Hepatocyte (in vitro differentiated cells): Measurements from ENCODE around the gene FMO2. TPM values are rescaled to one million over a fixed set of nuclear protein-coding genes. Genes with fewer than 3 reads are reported as not detected.
A peak's percentile ranks its signal among the peaks of the same experiment; 100 is the strongest.

ENCODE experiments used
- DNase-seq: peaks from one replicate; pipeline ENCODE4 v3.0.0-alpha.2; 2016; ENCODE audit warnings: low spot score
- H2AFZ ChIP-seq: fragments of 200-600 bp; sonication (generic); 2 replicates; pipeline ENCODE4 v1.6.0; 2016; ENCODE audit warnings: antibody characterized with exemption, mild to moderate bottlenecking
- H3K27ac ChIP-seq: fragments of 200-600 bp; sonication (generic); 2 replicates; pipeline ENCODE4 v1.5.1; 2016; ENCODE audit warnings: mild to moderate bottlenecking
- H3K27me3 ChIP-seq: fragments of 200-600 bp; sonication (generic); 2 replicates; pipeline ENCODE4 v1.6.1; 2016
- H3K36me3 ChIP-seq: fragments of 200-600 bp; sonication (generic); replicated peaks from 2 replicates; pipeline ENCODE4 v1.5.1; 2016; ENCODE audit warnings: low read depth; ENCODE audit not compliant: insufficient read depth
- H3K4me1 ChIP-seq: fragments of 200-600 bp; sonication (generic); 2 replicates; pipeline ENCODE4 v1.5.1; 2016; ENCODE audit warnings: mild to moderate bottlenecking, moderate library complexity; ENCODE audit not compliant: insufficient read depth
- H3K4me2 ChIP-seq: fragments of 200-600 bp; sonication (generic); 2 replicates; pipeline ENCODE4 v1.6.0; 2016
- H3K4me3 ChIP-seq: fragments of 200-600 bp; sonication (generic); 2 replicates; pipeline ENCODE4 v1.5.1; 2016; ENCODE audit warnings: mild to moderate bottlenecking
- H3K79me2 ChIP-seq: fragments of 200-600 bp; sonication (generic); 2 replicates; pipeline ENCODE4 v1.6.0; 2017; ENCODE audit warnings: mild to moderate bottlenecking
- H3K9me2 ChIP-seq: fragments of 200-600 bp; sonication (generic); replicated peaks from 2 replicates; pipeline ENCODE4 v1.6.0; 2017; ENCODE audit warnings: mild to moderate bottlenecking; ENCODE audit not compliant: insufficient read depth
- H3K9me3 ChIP-seq: fragments of 200-600 bp; sonication (generic); 2 replicates; pipeline ENCODE4 v1.5.1; 2016; ENCODE audit warnings: low read depth, mild to moderate bottlenecking
- H4K20me1 ChIP-seq: fragments of 200-600 bp; sonication (generic); 2 replicates; pipeline ENCODE4 v1.6.0; 2016; ENCODE audit warnings: mild to moderate bottlenecking; ENCODE audit not compliant: insufficient read depth, poor library complexity, severe bottlenecking
- EZH2 ChIP-seq: fragments of 200-600 bp; sonication (generic); IDR thresholded peaks from 2 replicates; pipeline ENCODE4 v1.6.1; 2016; ENCODE audit warnings: antibody characterized with exemption, mild to moderate bottlenecking, borderline replicate concordance
- EZH2phosphoT487 ChIP-seq: fragments of 200-600 bp; sonication (generic); IDR thresholded peaks from one replicate; pipeline ENCODE4 v1.6.1; 2018; ENCODE audit warnings: antibody characterized with exemption, mild to moderate bottlenecking, low read depth, moderate library complexity; ENCODE audit not compliant: unreplicated experiment, severe bottlenecking
- WGBS: methylation state at CpG from one replicate; pipeline ENCODE4 v1.1.6; 2016; ENCODE audit warnings: low lambda C conversion rate; ENCODE audit errors: missing lambda C conversion rate; 5-methylcytosine and 5-hydroxymethylcytosine counted together
- polyA plus RNA-seq: library from polyadenylated mRNA; unstranded; fragments of >200 nt; fragmentation: Nextera tagmentation; extraction: Ambion mirVana; gene quantifications from 2 replicates; pipeline ENCODE4 v1.2.1, GENCODE V29; 2016
- total RNA-seq: library from RNA; depleted of rRNA; stranded (reverse); fragments of >200 nt; gene quantifications from 2 replicates; pipeline ENCODE4 v1.2.3, GENCODE V29; 2014
- TF ChIP-seq, protein P1 (sequence below): fragments of 200-600 bp; sonication (generic); IDR thresholded peaks from 2 replicates; pipeline ENCODE4 v1.5.1; 2016; ENCODE audit warnings: antibody characterized with exemption, mild to moderate bottlenecking; ENCODE audit not compliant: poor library complexity

The FMO2 gene
- total and polyA plus RNA-seq, 2 experiments from 2014 or later: 0.70 TPM; not detected in 1

DNA sequence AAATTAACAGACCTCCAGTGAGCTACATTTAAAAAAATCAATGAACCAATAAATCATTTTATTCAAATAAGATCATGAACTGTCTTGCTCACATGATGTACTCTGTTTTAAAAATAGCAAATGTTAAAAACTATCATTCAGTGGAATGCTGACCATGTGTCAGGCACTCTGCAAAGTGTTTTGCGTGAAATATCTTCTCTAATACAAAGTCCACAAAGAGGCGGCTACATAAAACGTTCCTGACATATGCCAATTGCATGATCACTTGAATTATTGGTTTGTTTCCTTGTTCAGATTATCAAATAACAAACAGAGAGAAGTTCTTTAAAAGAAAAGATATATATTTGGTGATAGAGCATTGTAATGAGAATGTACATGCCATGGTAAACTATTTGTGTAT, 10.7 kb downstream of the FMO2 start:
- H4K20me1 ChIP-seq: no peaks in the 10 kb centered on the region

DNA sequence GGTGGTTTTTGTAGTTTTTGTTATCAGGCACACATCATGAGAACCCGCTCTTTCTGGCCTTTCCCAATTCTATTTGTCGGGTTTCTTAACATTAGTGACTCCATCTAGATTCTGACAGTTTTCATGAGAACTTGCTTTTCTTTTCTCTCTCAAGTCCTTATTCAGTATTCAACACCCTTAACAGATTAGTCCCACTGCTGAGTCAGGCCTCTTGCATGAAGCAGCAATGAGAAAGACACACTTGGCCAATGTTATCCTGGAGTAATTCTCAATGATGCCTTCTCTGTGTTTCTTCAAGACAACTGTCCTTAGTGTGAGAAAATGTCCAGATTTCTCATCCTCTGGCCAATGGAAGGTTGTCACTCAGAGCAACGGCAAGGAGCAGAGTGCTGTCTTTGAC, 11.3 kb downstream of the FMO2 start:
- TF ChIP-seq, protein P1, sequence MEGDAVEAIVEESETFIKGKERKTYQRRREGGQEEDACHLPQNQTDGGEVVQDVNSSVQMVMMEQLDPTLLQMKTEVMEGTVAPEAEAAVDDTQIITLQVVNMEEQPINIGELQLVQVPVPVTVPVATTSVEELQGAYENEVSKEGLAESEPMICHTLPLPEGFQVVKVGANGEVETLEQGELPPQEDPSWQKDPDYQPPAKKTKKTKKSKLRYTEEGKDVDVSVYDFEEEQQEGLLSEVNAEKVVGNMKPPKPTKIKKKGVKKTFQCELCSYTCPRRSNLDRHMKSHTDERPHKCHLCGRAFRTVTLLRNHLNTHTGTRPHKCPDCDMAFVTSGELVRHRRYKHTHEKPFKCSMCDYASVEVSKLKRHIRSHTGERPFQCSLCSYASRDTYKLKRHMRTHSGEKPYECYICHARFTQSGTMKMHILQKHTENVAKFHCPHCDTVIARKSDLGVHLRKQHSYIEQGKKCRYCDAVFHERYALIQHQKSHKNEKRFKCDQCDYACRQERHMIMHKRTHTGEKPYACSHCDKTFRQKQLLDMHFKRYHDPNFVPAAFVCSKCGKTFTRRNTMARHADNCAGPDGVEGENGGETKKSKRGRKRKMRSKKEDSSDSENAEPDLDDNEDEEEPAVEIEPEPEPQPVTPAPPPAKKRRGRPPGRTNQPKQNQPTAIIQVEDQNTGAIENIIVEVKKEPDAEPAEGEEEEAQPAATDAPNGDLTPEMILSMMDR: no peak
- no peak for TF ChIP-seq EZH2phosphoT487
- TF ChIP-seq EZH2: no peak
- H3K9me3 ChIP-seq: no peaks in the 10 kb centered on the region
- no peaks in the 10 kb centered on the region for H4K20me1 ChIP-seq
- H3K36me3 ChIP-seq: no peaks in the 10 kb centered on the region
- no peak overlapping the region for H3K4me3 ChIP-seq
- H3K9me2 ChIP-seq: no peaks in the 10 kb centered on the region
- H3K4me2 ChIP-seq: no peak overlapping the region
- DNase-seq: no peak
- no peaks in the 10 kb centered on the region for H3K4me1 ChIP-seq
- no peaks in the 10 kb centered on the region for H3K27me3 ChIP-seq
- no peak overlapping the region for H2AFZ ChIP-seq
- H3K79me2 ChIP-seq: no peaks in the 10 kb centered on the region
- H3K27ac ChIP-seq: peak overlapping the region; percentile 5
- 98% methylated on average over 3 of the region's 3 CpGs for WGBS

More for the DNA sequence above, 10.7 kb downstream of the FMO2 start:
- H3K27me3 ChIP-seq: no peaks in the 10 kb centered on the region
- no peaks in the 10 kb centered on the region for H3K9me2 ChIP-seq
- no peaks in the 10 kb centered on the region for H3K36me3 ChIP-seq
- no peak overlapping the region for H3K4me2 ChIP-seq
- no peaks in the 10 kb centered on the region for H3K9me3 ChIP-seq
- no peak for DNase-seq
- 63% methylated on average over 3 of the region's 3 CpGs for WGBS
- H2AFZ ChIP-seq: no peak overlapping the region
- TF ChIP-seq EZH2phosphoT487 (no peak), EZH2 (no peak)
- TF ChIP-seq, protein P1: no peak
- H3K4me3 ChIP-seq: no peak overlapping the region
- H3K4me1 ChIP-seq: no peaks in the 10 kb centered on the region
- peak overlapping the region; percentile 19 for H3K27ac ChIP-seq
- no peaks in the 10 kb centered on the region for H3K79me2 ChIP-seq

DNA sequence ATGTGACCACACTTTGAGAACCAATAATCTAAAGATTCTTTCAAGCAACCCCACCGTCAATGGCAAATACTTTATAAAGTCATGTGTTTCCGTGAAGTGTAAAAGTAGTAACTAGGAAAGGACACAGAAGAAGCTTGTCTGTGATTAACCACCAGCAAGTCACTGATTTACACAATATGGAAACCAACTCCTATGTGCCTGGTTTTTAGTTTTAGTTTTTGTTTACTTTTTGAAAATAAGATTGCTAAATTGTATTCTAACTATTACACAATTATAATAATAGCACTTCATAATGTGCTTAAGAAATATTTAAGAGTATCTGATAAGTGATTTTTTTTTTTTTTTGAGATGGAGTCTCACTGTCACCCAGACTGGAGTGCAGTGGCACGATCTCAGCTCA, 13.0 kb downstream of the FMO2 start:
- TF ChIP-seq, protein P1: no peak
- TF ChIP-seq EZH2 (no peak), EZH2phosphoT487 (no peak)
- H3K79me2 ChIP-seq: no peaks in the 10 kb centered on the region
- no peak for DNase-seq
- H3K9me3 ChIP-seq: no peaks in the 10 kb centered on the region
- no peak overlapping the region for H3K4me2 ChIP-seq
- no peaks in the 10 kb centered on the region for H3K27me3 ChIP-seq
- H4K20me1 ChIP-seq: no peaks in the 10 kb centered on the region
- no peak overlapping the region for H3K27ac ChIP-seq
- no peak overlapping the region for H2AFZ ChIP-seq
- no peak overlapping the region for H3K4me3 ChIP-seq
- no peaks in the 10 kb centered on the region for H3K4me1 ChIP-seq
- H3K9me2 ChIP-seq: no peaks in the 10 kb centered on the region
- H3K36me3 ChIP-seq: no peaks in the 10 kb centered on the region
- 96% methylated on average over 3 of the region's 3 CpGs for WGBS

DNA sequence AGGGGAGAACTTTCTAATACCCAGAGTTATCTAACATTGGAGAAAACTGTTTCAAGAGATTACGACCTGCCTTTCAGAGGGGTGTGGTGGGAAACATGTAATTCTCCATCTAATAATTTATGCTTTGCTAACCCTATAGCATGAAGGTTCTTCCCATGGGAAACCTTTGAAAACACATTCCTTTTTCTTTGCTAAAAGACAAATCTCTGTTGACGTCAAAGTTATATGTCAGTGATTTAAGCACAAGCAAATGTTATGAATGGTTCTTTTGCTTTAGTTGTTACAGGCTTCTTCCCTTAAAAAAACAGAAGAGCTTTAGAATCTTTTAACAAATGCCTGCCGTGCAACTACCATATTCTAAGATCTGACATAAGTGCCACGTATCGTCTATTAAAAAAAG, 19.2 kb downstream of the FMO2 start:
- H2AFZ ChIP-seq: no peak overlapping the region
- no peak overlapping the region for H3K27ac ChIP-seq
- TF ChIP-seq EZH2 (no peak), EZH2phosphoT487 (no peak)
- TF ChIP-seq, protein P1: no peak
- H3K4me3 ChIP-seq: no peak overlapping the region
- H3K27me3 ChIP-seq: no peaks in the 10 kb centered on the region
- H3K9me2 ChIP-seq: no peaks in the 10 kb centered on the region
- no peak overlapping the region for H3K4me2 ChIP-seq
- H4K20me1 ChIP-seq: no peaks in the 10 kb centered on the region
- H3K79me2 ChIP-seq: no peaks in the 10 kb centered on the region
- no peaks in the 10 kb centered on the region for H3K36me3 ChIP-seq
- 93% methylated on average over 5 of the region's 5 CpGs for WGBS
- H3K4me1 ChIP-seq: no peaks in the 10 kb centered on the region
- H3K9me3 ChIP-seq: no peaks in the 10 kb centered on the region
- DNase-seq: no peak
